Measurements from ENCODE around the gene IL11RA.

IL11RA gene

DNA sequence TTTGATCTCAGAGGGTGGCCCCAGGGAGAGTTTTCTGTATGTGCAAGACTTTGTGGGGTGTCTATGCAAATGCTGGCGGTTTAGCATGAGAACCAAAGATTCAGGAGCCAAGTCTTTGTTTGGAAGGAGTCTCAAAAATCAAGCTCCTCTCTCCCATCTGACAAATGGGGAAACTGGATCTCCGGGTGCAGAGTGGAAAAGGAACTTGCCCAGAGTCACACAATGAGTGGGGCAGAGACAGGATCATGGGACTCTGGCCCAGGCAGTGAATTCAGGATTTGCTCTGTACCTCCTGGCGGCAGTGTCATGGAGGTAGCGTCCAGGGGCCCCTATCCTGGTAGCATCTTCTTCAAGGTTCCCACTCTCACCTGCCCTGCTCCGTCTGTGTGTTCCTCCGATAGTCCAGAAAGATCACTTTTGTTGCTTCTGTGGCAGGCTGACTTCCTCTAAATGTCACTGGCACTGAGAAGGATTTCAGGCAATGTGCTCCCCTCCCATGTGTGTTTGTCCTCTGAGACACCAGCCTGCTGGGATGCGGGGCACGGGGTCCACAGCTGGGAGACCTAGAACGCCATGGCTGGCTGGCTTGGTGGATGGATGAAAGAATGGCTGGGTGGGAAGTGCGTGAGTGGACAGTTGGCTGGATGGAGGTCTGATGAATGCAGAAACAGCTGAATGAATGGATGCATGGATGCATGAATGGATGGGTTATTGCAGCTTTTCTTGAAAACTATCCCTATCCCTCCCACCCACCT is 35.5 kb downstream of the IL11RA start:
- DNase-seq = no peak

DNA sequence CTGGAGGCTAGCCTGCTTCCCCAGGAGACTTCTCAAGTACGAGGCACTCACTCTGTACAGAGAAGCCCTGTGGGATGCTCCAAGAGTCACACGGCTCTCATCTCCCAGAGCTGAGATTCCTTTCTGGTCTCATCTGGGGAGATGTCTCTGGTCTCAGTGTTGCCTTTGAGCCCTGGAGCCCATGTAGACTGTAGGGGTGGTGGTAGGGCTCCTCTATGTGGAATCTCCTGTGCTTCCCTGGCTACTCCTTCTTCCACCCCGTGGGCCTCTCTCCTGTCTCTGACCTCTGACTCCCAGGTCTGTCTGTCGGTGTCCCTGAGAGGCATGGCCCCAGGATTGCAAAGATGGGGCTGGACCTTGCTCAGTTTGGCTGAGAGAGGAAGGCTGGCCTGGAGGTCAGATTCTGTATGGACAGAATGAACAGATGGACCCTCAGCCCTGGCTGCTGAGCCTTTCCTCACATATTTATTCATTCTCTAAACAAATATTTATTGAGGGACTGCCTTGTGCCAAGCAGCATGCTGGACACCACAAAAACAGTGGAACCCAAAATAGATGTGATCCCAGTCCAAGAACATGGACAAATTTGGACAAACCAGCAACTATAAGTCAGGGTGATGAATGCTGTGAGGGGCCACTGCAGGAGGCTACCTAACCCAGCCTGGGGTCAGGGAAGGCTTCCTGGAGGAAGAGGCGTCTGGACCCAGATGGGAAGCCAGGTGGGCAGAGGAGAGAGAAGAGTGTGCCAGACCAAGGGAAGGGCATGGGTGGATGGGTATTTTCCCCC is 36.5 kb downstream of the IL11RA start:
- no peak for DNase-seq

DNA sequence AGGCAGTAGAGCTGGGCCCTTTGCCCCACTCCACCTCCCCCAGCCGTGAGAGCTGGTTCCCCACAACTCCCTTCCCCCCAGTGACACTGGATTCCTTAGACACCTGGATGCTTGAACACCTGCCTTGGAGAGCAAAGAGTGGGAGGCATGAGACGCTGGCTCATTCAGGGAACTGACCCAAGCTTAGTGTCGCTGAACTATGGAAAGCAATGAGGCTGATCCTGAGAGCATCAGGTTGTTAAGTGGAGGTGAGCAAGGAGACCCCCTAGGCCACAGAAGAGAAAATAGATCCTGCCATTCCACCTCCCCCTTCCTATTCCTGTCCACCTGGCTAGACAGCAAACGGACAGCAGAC is 37.1 kb downstream of the IL11RA start:
- DNase-seq = no peak

DNA sequence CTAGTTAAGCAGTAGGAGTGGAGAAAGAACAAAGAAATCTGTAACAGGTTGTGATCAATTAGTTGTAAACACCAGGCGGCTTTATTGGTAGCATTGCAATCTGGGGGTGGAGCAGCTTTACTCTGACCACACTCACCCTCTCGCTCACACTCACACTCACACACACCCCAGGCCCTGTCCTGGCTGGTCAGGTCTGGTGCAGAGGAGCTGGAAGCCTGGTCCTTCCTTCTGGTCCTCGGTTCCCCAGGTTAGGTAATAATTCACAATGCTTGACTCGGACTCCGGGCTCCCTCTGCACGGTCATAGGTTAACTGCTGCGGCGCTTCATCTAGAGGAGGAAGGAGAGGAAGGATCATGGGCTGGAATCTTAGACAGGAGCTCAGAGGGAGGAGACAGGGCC is 37.5 kb downstream of the IL11RA start:
- DNase-seq = no peak

DNA sequence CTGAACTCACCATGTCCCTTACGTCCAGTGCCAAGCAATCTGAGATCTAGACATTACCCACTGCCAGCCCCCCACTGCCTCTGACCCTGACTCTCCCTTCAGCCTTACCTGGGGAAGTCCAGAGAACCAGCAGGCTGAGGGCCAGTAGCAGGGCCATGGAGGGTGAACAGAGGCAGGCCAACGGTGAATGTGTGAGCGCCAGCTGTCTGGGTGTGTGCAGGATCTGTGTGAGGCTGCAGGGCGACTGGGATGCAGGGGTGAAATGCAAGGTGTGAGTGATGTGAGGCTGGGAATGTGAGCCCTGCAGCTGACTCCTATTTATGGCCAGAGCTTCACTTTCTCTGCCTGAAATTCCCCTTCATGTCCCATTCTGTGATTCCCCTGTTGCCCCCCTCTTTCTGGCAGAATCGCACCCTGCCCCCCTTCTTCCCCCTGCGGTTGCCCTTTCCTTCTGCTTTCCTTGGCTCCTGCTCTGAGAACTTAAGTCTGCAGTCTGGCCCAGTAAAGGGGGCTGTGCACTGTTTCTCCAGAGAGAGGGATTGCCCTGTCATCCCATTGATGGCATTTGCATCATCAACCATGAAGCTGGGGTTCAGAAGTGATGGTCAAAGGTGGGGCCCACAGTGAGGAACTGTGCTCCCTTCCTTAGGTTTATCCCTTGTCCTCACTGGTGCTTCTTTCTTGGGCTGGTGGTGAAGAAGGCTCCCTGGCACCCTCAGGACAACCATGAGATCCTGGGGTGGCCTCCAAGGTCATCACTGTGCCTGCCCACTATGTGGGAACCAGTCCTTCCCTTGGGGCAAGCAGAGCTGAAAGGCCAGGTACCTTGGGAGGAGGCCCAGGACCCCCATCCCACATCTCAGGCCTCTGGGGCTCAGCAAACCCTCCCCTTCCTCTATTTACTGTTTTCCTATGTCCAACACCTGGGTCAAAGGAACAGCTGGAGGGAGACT is 39.3 kb downstream of the IL11RA start, which contains the start of gene CCL19:
TSS of gene CCL19 (minus strand) at position 294 of the 953 bp plus-strand sequence. CDS start at position 157, 137 bp downstream.
- DNase-seq = no peak

DNA sequence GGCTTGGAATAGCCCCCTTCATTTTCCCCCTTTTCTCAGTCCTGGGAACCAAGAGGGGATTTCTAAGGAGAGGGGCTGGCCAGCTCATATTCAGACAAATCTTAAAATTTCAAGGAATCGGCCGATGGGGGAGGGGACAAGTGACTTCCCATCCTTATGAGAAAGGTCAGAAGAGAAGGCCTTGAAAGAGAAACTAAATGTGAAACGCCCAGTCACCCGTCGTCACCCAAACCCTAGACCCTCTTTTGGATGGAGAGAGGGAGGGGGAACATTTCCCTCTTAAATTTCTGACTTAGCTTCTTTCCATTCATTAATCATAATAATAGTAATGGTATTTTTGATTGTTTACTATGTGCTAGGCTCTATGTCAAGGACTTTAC is 39.9 kb downstream of the IL11RA start:
- no peak for DNase-seq

DNA sequence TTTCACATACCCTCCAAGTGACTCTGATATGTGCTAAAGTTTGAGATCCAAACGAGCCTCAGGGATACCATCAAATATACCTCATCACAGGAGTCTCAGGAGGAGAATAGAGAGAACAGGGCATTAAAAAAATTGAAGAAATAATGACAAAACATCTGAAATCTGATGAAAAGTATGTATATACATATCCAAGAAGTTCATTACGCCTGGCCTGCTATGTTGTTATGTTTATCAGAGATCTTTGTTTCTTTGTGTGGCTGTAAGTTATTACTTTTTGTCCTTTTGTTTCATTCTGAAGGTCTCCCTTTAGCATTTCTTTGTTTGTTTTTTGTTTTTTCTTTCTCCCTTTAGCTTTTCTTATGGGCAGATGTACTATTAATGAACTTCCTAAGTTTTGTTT is 41.6 kb downstream of the IL11RA start:
- no peak for DNase-seq

DNA sequence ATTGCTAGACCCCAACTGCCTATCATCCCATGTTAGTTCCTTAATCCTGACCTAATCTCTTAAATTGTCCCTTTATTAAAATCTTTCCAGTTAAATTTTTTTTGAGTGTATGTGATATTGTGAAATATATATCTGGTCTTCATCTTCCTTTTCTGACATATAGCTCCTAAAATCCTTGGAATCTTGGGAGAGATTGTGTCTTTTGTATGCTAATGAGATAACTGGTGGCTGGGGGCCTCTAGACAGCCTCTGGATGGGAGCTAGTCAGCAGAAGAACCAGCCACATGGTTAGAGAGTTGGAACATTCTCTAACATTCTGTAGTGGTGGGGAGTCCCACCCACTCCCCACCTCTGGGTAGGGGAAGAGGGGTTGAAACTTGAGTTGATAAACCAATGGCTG is 42.8 kb downstream of the IL11RA start:
- DNase-seq = no peak

DNA sequence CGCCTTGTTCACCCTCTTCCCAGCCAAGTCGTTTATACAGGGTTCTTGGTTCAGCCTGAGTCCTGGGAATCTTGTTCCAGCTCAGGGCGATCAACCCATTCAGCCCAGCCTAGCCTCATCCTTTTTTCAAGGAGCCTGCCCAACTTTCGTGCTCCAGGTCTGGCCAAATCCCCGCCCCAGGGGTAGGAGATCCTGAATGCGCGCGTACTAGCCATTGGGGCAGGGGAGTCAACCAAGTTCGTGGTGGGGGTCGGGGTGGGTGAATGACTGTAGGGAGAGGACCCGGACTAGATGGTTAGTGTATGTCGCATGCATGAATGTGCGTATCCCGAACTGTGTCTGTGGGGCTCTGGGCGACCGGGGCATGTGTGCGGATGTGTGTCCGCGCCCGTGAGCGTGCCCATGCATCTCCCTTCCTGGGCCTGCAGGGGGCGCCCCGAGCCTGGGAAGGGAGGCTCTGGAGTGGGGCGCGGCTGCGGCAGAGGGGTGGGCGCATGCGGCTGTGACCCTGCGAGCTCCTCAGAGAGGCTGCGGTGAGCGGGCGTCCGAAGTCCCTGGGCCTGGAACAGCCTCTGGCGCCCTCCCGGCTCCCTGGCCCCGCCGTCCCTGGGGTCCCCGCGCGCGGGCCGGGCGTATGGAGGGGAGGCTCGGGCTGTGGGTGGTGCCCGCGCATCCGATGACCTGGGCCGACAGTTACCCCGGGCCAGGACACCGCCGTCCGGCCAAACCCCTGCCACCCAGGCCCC is 49.2 kb downstream of the IL11RA start:
- DNase-seq = peak; percentile 63

DNA sequence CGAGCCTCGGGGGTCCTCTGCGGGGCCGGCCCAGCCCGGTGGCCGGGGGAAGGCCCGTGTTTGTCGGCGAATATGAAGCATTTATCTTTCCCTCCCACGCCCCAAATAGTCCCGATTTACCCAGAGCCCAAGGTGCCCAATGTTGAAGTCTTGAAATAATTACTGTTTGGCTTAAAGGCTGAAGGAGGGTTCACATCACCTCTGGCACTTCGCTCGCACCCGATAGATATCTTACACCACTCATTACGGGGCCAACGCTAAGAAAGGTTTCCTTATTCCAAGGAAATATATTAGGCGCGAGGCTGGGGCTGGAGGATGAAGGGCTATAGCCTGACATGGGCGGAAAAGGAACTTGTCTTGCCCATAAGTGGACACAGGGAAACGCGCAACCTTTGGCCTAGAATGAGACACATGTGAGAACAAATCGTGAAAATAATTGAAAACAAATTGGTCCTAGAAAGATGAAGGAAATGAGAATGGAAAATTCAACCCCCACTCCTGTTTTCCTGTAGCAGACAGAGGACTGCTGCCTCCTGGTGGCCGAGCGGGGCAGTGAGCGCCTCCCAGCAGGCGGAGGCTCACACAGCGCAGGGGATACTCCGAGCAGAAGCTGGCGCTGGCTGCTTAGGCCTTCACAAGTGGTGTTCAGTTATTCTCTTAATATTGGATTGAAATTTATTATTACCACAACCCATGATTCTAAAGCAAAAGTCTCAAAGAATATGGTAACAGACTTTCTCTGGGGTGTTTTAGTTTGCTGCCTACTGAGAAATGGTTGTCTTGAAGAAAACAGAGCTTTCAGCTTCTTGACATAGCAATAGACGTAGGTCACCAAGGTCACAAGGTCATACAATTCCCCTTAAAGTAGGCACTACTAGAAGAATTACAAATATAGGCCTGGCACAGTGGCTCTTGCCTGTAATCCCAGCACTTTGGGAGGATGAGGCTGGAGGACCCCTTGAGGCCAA is 50.1 kb downstream of the IL11RA start:
- DNase-seq = peak; percentile 68

DNA sequence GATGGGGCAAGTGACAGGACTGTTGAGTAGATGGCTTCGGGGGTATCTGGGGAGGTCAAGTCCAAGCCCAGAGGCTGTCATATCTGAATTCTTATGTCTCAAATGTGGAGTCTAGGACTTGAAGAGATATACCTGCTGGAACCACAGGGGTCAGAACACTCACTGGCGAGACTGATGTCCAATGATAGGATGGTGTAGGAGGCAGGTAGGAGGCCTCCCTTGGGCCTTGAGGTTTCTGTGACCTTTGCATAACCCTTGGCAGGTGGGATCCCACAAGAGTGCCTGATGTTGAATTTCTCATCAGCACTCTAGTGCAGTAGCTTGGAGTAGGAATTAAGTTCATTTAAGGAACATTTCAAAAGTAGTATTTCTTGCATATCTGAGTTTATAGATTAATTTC is 55.1 kb downstream of the IL11RA start:
- no peak for DNase-seq

DNA sequence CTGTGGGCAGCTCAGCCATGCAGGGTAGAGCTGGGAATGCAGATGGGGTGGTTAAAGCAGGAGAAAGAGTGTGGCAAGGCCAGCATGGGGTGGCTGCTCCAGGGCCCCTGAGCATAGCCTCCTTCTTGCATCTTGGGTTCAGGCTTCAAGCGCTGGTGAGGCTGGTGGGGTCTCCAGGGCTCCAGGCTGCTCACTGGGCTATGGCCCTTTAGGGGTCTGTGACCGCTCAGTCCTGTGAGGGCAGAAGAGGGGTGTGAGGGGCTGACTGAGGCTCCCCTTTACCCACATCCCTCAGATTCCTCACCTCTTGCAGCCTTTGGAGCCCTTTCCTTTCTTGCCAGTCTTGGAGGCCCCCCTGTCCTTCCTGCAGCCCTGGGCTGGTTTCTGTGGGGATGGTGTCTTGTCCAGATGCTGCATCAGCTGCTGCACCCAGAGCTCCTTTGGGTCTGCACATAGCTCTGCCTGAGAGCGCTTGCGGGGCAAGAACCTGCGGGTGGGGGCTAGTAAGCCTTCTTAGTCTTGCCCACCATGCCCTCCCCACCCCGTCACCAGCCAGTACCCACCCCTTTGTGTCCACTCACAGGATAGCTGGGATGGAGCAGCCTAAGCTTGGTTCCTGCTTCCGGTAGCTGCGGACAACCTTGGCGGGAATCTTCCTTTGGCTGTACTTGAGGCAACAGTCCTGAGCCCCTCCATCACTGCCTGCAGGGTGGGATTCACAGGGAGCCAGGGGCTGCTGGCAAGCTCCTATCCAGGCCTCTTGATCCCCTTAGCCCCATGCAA is 57.4 kb downstream of the IL11RA start:
- no peak for DNase-seq

DNA sequence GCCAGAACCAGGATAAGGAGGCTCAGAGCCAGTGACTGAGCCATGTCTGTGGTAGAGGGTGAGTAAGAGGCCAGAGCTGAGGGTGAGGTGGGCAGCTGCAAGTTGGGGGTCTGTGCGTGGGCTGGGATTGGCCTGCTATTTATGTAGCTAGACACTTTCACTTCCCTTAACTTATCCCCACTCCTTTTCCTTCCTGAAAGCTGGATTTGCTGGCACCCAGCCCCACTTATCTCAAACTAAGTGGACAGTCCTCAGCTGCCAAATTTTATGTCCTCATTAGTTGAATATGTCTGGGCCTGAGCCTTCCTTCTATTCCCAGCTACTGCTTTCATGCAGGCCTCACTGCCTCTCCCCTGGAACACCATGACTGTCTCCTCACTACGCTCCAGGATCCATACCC is 58.0 kb downstream of the IL11RA start, which contains the start of gene CCL21:
TSS of gene CCL21 (minus strand) at position 114 of the 400 bp plus-strand sequence. CDS start at position 44, 70 bp downstream.
- no peak for DNase-seq

All from fibroblast of skin of back (primary cell).